Retinal pigment epithelial cell (primary cell): ENCODE data around the gene ATR.
"Not testable (repeated sequence)": the region's sequence is repeated elsewhere in the genome, so short reads cannot be mapped to it uniquely, and the experiment has no call there.

Experiments used
- DNase-seq: peaks from one replicate; pipeline ENCODE4 v3.0.0-alpha.2; 2010; ENCODE audit warnings: low read depth
- H3K4me3 ChIP-seq: 2 replicates; pipeline ENCODE4 v1.5.1; 2011; ENCODE audit warnings: mild to moderate bottlenecking, low read length, control low read depth, moderate library complexity
- TF ChIP-seq, protein P1 (sequence below): conservative IDR thresholded peaks from 2 replicates; pipeline ENCODE4 v1.5.1; 2011; ENCODE audit warnings: low read depth, low read length, control low read depth, inconsistent platforms

The ATR gene

DNA sequence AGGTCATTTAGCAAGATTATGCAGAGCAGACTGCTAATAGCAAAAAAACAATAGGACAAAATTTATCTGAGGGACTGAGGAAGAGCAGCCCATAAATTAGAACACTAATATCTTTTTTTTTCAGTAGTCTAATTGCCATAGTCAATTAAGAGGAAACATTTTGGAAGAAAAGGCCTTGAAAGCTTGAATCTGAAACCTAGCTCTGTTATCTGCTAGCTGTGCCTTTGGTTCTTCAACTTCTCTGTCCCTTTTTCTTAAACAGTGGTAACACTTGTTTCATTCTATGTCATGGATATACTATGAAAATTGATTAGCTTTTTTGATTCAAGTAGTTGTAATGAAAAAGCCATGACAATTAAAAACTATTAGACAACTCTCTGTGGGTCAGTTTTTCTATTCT is 1.7 kb downstream of the ATR start:
- no peak for DNase-seq
- TF ChIP-seq, protein P1, sequence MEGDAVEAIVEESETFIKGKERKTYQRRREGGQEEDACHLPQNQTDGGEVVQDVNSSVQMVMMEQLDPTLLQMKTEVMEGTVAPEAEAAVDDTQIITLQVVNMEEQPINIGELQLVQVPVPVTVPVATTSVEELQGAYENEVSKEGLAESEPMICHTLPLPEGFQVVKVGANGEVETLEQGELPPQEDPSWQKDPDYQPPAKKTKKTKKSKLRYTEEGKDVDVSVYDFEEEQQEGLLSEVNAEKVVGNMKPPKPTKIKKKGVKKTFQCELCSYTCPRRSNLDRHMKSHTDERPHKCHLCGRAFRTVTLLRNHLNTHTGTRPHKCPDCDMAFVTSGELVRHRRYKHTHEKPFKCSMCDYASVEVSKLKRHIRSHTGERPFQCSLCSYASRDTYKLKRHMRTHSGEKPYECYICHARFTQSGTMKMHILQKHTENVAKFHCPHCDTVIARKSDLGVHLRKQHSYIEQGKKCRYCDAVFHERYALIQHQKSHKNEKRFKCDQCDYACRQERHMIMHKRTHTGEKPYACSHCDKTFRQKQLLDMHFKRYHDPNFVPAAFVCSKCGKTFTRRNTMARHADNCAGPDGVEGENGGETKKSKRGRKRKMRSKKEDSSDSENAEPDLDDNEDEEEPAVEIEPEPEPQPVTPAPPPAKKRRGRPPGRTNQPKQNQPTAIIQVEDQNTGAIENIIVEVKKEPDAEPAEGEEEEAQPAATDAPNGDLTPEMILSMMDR, result no peak
- no peak overlapping the region for H3K4me3 ChIP-seq

DNA sequence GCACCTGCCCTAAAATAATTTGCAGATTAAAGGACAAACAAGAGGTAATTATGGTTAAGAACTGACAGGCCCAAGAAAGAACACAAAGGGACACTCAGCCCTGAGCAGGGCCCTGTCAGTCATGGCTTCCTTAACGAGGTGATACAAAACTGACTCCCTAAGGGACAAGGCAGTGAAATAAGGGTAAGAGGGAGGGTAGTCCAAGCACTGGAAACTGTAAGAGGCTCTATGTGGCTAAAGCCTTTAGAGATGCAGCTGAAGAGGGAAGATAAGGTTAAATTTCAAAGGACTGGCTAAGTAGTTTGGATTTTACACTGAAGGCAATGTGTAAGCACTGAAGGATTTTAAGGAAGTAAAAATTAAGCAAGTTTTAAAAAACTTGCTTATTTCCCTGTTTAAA is 3.9 kb downstream of the ATR start:
- DNase-seq, result no peak
- TF ChIP-seq, protein P1, result no peak
- H3K4me3 ChIP-seq, result no peak overlapping the region

DNA sequence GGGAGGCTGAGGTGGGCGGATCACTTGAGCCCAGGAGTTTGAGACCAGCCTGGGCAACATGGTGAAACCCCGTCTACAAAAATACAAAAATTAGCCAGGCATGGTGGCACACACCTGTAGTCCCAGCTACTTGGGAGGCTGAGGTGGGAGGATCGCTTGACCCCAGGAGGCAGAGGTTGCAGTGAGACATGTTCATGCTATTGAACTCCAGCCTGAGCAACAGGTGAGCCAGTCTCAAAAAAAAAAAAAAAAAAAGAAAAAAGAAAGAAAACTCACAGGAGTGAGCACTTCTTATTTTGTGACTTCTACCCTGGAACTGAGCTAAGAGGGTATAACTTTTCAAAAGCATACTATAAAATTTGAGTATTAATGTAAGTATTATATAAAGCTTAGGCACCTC is 4.3 kb downstream of the ATR start:
- not testable (repeated sequence) for DNase-seq, H3K4me3 ChIP-seq

GRCh38 chr3:142569422-142569821 is 9.1 kb downstream of the ATR start:
- not testable (repeated sequence) for DNase-seq, H3K4me3 ChIP-seq

- TF ChIP-seq, protein P1, result no peak
- DNase-seq, result no peak
- H3K4me3 ChIP-seq, result no peak overlapping the region
Observed at GRCh38 chr3:142568393-142569017, 10.0 kb downstream of the ATR start.

DNA sequence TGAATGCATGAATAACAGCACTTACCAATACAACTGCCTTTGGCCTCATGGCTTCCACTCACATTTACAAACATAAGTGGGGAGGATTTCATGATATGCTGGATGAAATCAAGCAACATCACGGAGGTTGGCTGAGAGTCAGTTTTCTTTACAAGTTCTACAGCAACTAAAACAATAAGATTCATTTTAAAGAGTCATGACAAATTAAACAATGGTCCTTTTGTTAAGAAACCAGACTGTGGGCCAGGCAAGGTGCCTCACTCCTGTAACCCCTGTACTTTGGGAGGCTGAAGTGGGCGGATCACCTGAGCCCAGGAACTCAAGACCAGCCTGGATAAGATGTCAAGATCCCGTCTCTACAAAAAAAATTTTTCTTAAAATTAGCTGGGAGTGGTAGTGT is 12.4 kb downstream of the ATR start:
- no peak for DNase-seq
- no peak overlapping the region for H3K4me3 ChIP-seq
- TF ChIP-seq, protein P1, result no peak

DNA sequence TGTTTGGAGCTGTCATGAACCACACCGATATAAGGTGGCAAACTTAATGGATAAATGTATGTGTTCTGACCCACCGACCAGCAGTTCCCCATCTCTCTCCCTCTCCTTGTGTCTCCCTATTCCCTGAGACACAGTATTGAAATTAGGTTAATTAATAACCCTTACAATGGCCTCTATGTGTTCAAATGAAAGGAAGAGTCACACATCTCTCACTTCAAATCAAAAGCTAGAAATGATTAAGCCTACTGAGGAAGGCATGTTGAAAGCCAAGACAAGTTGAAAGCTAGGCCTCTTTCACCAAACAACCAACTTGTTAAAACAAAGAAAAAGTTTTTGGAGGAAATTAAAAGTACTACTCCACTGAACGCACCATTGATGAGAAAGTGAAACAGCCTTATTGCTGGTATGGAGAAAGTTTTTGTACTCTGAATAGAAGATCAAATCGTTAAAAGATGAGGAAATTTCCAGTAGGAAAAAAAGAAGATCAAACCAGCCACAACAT is 15.0 kb downstream of the ATR start:
- no peak overlapping the region for H3K4me3 ChIP-seq
- no peak for DNase-seq
- TF ChIP-seq, protein P1, result no peak

GRCh38 chr3:142560118-142560517 is 18.4 kb downstream of the ATR start:
- no peak overlapping the region for H3K4me3 ChIP-seq
- TF ChIP-seq, protein P1, result no peak
- no peak for DNase-seq
